ENCODE data around the gene CHMP3. TPM values are rescaled to one million over a fixed set of nuclear protein-coding genes. Genes with fewer than 3 reads are reported as not detected.
"Not testable (repeated sequence)": the region's sequence is repeated elsewhere in the genome, so short reads cannot be mapped to it uniquely, and the experiment has no call there.

The CHMP3 gene
- total RNA-seq, 4 donors from 2014 or later: 64.0 to 99.1 (median 71.5) TPM

- H3K27ac ChIP-seq: peak overlapping the region; percentile 2 to 20 (median 12)
- peaks cover 0 to 53% of the 10 kb centered on the region in 2 donors for H3K36me3 ChIP-seq
- H3K4me3 ChIP-seq: no peak overlapping the region
- H3K27me3 ChIP-seq: no peaks in the 10 kb centered on the region
- no peaks in the 10 kb centered on the region for H3K9me3 ChIP-seq
- ATAC-seq: peak; percentile 30 to 32
- peaks cover 33% of the 10 kb centered on the region in 2 donors for H3K4me1 ChIP-seq
- in situ Hi-C loops (cut with MboI; ENCODE audit: low sequenced_read_pairs in 4 of 4): no loop called here
- no peak for DNase-seq
- TF ChIP-seq CTCF (IDR thresholded peaks at IDR 0.05 in 4 of 5, conservative IDR thresholded peaks at IDR 0.05 in 1 of 5) (no peak), POLR2A (IDR thresholded peaks at IDR 0.05) (no peak)
- intact Hi-C loops (cut with DNase I; ENCODE audit: low total_unique reads): no loop called here
Measured at GRCh38 chr2:86507600-86507999, 55.6 kb downstream of the CHMP3 start.

DNA sequence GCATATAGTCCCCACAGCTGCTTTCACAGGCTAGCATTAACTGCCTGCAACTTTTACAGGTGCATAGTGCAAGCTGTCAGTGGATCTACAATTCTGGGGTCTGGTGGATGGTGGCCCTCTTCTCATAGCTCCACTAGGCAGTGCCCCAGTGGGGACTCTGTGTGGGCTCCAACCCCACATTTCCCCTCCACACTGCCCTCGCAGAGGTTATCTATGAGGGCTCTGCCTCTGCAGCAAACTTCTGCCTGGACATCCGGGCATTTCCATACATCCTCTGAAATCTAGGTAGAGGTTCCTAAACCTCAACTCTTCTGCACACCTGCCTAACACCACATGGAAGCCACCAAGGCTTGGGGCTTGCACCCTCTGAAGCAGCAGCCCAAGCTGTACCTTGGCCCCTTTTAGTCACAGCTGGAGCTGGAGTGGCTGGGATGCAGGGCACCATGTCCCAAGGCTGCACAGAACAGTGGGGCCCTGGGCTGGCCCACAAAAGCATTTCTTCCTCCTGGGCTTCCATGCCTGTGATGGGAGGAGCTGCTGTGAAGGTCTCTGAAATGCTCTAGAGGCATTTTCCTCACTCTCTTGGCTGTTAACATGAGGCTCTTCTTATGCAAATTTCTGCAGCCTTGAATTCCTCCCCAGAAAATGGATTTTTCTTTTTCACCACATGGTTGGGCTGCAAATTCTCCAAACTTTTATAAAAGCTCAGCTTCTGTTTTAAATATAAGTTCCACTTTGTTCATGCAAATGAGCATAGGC, 62.7 kb downstream of the CHMP3 start:
- Histone ChIP-seq H3K27me3 (no peaks in the 10 kb centered on the region), H3K27ac (no peak overlapping the region), H3K4me3 (no peak overlapping the region), H3K9me3 (no peaks in the 10 kb centered on the region), H3K36me3 (peaks cover 0 to 58% of the 10 kb centered on the region in 2 donors), H3K4me1 (peaks cover 0 to 7% of the 10 kb centered on the region in 2 donors)
- TF ChIP-seq CTCF (IDR thresholded peaks at IDR 0.05 in 4 of 5, conservative IDR thresholded peaks at IDR 0.05 in 1 of 5) (no peak), POLR2A (IDR thresholded peaks at IDR 0.05) (no peak)
- in situ Hi-C loops (cut with MboI; ENCODE audit: low sequenced_read_pairs in 4 of 4): no loop called here
- intact Hi-C loops (cut with DNase I; ENCODE audit: low total_unique reads): no loop called here
- ATAC-seq (no peak), DNase-seq (no peak)

- in situ Hi-C loops (cut with MboI; ENCODE audit: low sequenced_read_pairs in 4 of 4) (no loop called here), intact Hi-C loops (cut with DNase I; ENCODE audit: low total_unique reads) (no loop called here)
- Histone ChIP-seq H3K27me3 (no peaks in the 10 kb centered on the region), H3K36me3 (peaks cover 0 to 53% of the 10 kb centered on the region in 2 donors), H3K4me1 (peaks cover 0 to 7% of the 10 kb centered on the region in 2 donors), H3K27ac (no peak overlapping the region), H3K9me3 (no peaks in the 10 kb centered on the region), H3K4me3 (no peak overlapping the region)
- TF ChIP-seq CTCF (IDR thresholded peaks at IDR 0.05 in 4 of 5, conservative IDR thresholded peaks at IDR 0.05 in 1 of 5): no peak
- DNase-seq (no peak), ATAC-seq (no peak)
Measured at GRCh38 chr2:86499326-86499725, 63.9 kb downstream of the CHMP3 start.

- H3K9me3 ChIP-seq: no peaks in the 10 kb centered on the region
- ATAC-seq: peak in 1 of 2 donors; percentile 47
- TF ChIP-seq POLR2A (IDR thresholded peaks at IDR 0.05) (no peak), CTCF (IDR thresholded peaks at IDR 0.05 in 4 of 5, conservative IDR thresholded peaks at IDR 0.05 in 1 of 5) (no peak)
- no peak overlapping the region for H3K27ac ChIP-seq
- no peaks in the 10 kb centered on the region for H3K27me3 ChIP-seq
- peaks cover 0 to 7% of the 10 kb centered on the region in 2 donors for H3K4me1 ChIP-seq
- in situ Hi-C loops (cut with MboI; ENCODE audit: low sequenced_read_pairs in 4 of 4) (no loop called here), intact Hi-C loops (cut with DNase I; ENCODE audit: low total_unique reads) (no loop called here)
- DNase-seq: no peak
- no peak overlapping the region for H3K4me3 ChIP-seq
- peaks cover 0 to 51% of the 10 kb centered on the region in 2 donors for H3K36me3 ChIP-seq
Measured at GRCh38 chr2:86498468-86499260, 64.6 kb downstream of the CHMP3 start.

- DNase-seq; H3K9me3 ChIP-seq; in situ Hi-C loops (cut with MboI; ENCODE audit: low sequenced_read_pairs in 4 of 4); intact Hi-C loops (cut with DNase I; ENCODE audit: low total_unique reads); H3K4me3 ChIP-seq; ATAC-seq; H3K27ac ChIP-seq; H3K27me3 ChIP-seq: not testable (repeated sequence)
- Histone ChIP-seq H3K4me1 (peaks cover 16 to 20% of the 10 kb centered on the region in 2 donors), H3K36me3 (peaks cover 0 to 59% of the 10 kb centered on the region in 2 donors)
Measured at GRCh38 chr2:86496391-86496790, 66.9 kb downstream of the CHMP3 start.

Data from gastrocnemius medialis (tissue), 4 donors.